WTC11 (cell line): ENCODE data around the gene DHX40. TPM values are rescaled to one million over a fixed set of nuclear protein-coding genes. Genes with fewer than 3 reads are reported as not detected.

Experiments used
- ATAC-seq: fragments of 200-7000 bp; cut with Tn5 transposase; 2 replicates; pipeline ENCODE4 v1.10.0; 2021; ENCODE audit warnings: mild to moderate bottlenecking, moderate library complexity
- CTCF ChIA-PET: fragments of 300-600 bp; sonication (Branson Sonifier 250); formaldehyde crosslinking; loops from one replicate; lab custom pipeline; 2021; ENCODE audit warnings: antibody characterized with exemption; lab: Charles Lee
- POLR2A ChIA-PET: fragments of 350-600 bp; sonication (Branson Sonifier 250); formaldehyde crosslinking; loops from one replicate; lab custom pipeline; 2021; ENCODE audit warnings: antibody characterized with exemption; lab: Charles Lee
- DNase-seq: peaks from one replicate; pipeline ENCODE4 v3.0.0; 2021; ENCODE audit warnings: low spot score
- H3K27ac Mint-ChIP-seq: 2 replicates; pipeline ENCODE4 v1.8.0; 2021; ENCODE audit warnings: mixed read lengths
- H3K27me3 Mint-ChIP-seq: 2 replicates; pipeline ENCODE4 v1.8.0; 2021; ENCODE audit warnings: low read depth, mild to moderate bottlenecking, moderate library complexity, mixed read lengths
- H3K36me3 Mint-ChIP-seq: 2 replicates; pipeline ENCODE4 v1.8.0; 2021; ENCODE audit warnings: mixed read lengths
- H3K4me1 Mint-ChIP-seq: 2 replicates; pipeline ENCODE4 v1.8.0; 2022; ENCODE audit warnings: mixed read lengths
- H3K4me3 Mint-ChIP-seq: 2 replicates; pipeline ENCODE4 v1.8.0; 2021; ENCODE audit warnings: mild to moderate bottlenecking, moderate library complexity, mixed read lengths
- H3K9me3 Mint-ChIP-seq: 2 replicates; pipeline ENCODE4 v1.8.0; 2021; ENCODE audit warnings: mixed read lengths
- ERG ChIP-seq: fragments of 250-450 bp; sonication (Bioruptor Pico); IDR thresholded peaks from 2 replicates; pipeline ENCODE4 v1.8.0; 2021; ENCODE audit warnings: mild to moderate bottlenecking
- ESRRA ChIP-seq: sonication (generic); formaldehyde crosslinking; IDR thresholded peaks from 2 replicates; pipeline ENCODE4 v1.8.1; 2022; ENCODE audit warnings: mild to moderate bottlenecking, missing genetic modification reagents, borderline replicate concordance
- GRHL2 ChIP-seq: fragments of 250-450 bp; sonication (Bioruptor Pico); IDR thresholded peaks from 2 replicates; pipeline ENCODE4 v1.8.0; 2022; ENCODE audit warnings: mild to moderate bottlenecking, moderate library complexity; ENCODE audit not compliant: insufficient replicate concordance, severe bottlenecking
- JUN ChIP-seq: sonication (generic); formaldehyde crosslinking; IDR thresholded peaks from 2 replicates; pipeline ENCODE4 v1.8.0; 2023; ENCODE audit warnings: mild to moderate bottlenecking, missing genetic modification reagents
- MXD4 ChIP-seq: fragments of 250-450 bp; sonication (Bioruptor Pico); IDR thresholded peaks from 2 replicates; pipeline ENCODE4 v1.8.0; 2021; ENCODE audit warnings: mild to moderate bottlenecking, moderate library complexity, borderline replicate concordance
- MYBL2 ChIP-seq: sonication (generic); formaldehyde crosslinking; IDR thresholded peaks from 2 replicates; pipeline ENCODE4 v1.8.1; 2023; ENCODE audit warnings: mild to moderate bottlenecking, moderate library complexity, missing genetic modification reagents
- OVOL2 ChIP-seq: fragments of 250-450 bp; sonication (Bioruptor Pico); IDR thresholded peaks from 2 replicates; pipeline ENCODE4 v1.9.0; 2021; ENCODE audit warnings: mild to moderate bottlenecking, borderline replicate concordance
- TEAD1 ChIP-seq: sonication (generic); formaldehyde crosslinking; IDR thresholded peaks from 2 replicates; pipeline ENCODE4 v1.8.0; 2022; ENCODE audit warnings: mild to moderate bottlenecking, missing genetic modification reagents
- ZNF121 ChIP-seq: sonication (generic); formaldehyde crosslinking; IDR thresholded peaks from 2 replicates; pipeline ENCODE4 v1.8.0; 2023; ENCODE audit warnings: missing genetic modification reagents
- ZNF263 ChIP-seq: sonication (generic); formaldehyde crosslinking; IDR thresholded peaks from 2 replicates; pipeline ENCODE4 v1.8.1; 2022; ENCODE audit warnings: low read depth, mild to moderate bottlenecking, moderate library complexity, missing genetic modification reagents
- ZNF532 ChIP-seq: fragments of 250-450 bp; sonication (Bioruptor Pico); IDR thresholded peaks from 2 replicates; pipeline ENCODE4 v1.9.0; 2021; ENCODE audit warnings: mild to moderate bottlenecking, borderline replicate concordance
- ZNF671 ChIP-seq: fragments of 250-450 bp; sonication (Bioruptor Pico); IDR thresholded peaks from 2 replicates; pipeline ENCODE4 v1.8.0; 2021; ENCODE audit warnings: mild to moderate bottlenecking
- total RNA-seq: library from RNA; stranded (reverse); gene quantifications from 3 replicates; pipeline ENCODE4 v1.2.3, GENCODE V29; 2021
- TF ChIP-seq, protein P1 (sequence below): sonication (generic); formaldehyde crosslinking; conservative IDR thresholded peaks from 2 replicates; pipeline ENCODE4 v1.8.1; 2023; ENCODE audit warnings: mild to moderate bottlenecking, low read depth, missing genetic modification reagents, moderate library complexity
- TF ChIP-seq, protein P2 (sequence below): sonication (generic); formaldehyde crosslinking; IDR thresholded peaks from 2 replicates; pipeline ENCODE4 v1.8.0; 2023; ENCODE audit warnings: missing genetic modification reagents, mild to moderate bottlenecking, borderline replicate concordance
- TF ChIP-seq, protein P3 (sequence below): sonication (generic); formaldehyde crosslinking; IDR thresholded peaks from 2 replicates; pipeline ENCODE4 v1.8.1; 2022; ENCODE audit warnings: mild to moderate bottlenecking, missing genetic modification reagents, moderate library complexity, borderline replicate concordance

The DHX40 gene
- total RNA-seq, 1 experiment from 2014 or later: 26.9 TPM

GRCh38 chr17:59527931-59528330 is 37.5 kb upstream of the DHX40 start (continued):
- TF ChIP-seq GRHL2 (CRISPR knock-in tag): no peak
- TF ChIP-seq ERG: no peak
- TF ChIP-seq ZNF121 (CRISPR knock-in tag): no peak

- ChIA-PET CTCF (no interaction called here), POLR2A (interaction anchor here (0.6 kb wide), 1 partner anchor 256 kb away, joined by 3 read pairs; no protein-coding TSS in a partner anchor)
- Mint-ChIP-seq H3K9me3 (no peaks in the 10 kb centered on the region), H3K27ac (no peak overlapping the region), H3K4me1 (no peaks in the 10 kb centered on the region), H3K36me3 (no peaks in the 10 kb centered on the region), H3K27me3 (peaks cover 6% of the 10 kb centered on the region), H3K4me3 (no peak overlapping the region)
- no peak for DNase-seq
- TF ChIP-seq, protein P1, sequence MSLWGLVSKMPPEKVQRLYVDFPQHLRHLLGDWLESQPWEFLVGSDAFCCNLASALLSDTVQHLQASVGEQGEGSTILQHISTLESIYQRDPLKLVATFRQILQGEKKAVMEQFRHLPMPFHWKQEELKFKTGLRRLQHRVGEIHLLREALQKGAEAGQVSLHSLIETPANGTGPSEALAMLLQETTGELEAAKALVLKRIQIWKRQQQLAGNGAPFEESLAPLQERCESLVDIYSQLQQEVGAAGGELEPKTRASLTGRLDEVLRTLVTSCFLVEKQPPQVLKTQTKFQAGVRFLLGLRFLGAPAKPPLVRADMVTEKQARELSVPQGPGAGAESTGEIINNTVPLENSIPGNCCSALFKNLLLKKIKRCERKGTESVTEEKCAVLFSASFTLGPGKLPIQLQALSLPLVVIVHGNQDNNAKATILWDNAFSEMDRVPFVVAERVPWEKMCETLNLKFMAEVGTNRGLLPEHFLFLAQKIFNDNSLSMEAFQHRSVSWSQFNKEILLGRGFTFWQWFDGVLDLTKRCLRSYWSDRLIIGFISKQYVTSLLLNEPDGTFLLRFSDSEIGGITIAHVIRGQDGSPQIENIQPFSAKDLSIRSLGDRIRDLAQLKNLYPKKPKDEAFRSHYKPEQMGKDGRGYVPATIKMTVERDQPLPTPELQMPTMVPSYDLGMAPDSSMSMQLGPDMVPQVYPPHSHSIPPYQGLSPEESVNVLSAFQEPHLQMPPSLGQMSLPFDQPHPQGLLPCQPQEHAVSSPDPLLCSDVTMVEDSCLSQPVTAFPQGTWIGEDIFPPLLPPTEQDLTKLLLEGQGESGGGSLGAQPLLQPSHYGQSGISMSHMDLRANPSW: no peak
- TF ChIP-seq ZNF671 (CRISPR knock-in tag): no peak
- no peak for TF ChIP-seq ESRRA
- ATAC-seq: no peak
Observed at GRCh38 chr17:59530531-59530930, 34.9 kb upstream of the DHX40 start.

- ATAC-seq: no peak
- Mint-ChIP-seq H3K36me3 (no peaks in the 10 kb centered on the region), H3K4me3 (no peak overlapping the region), H3K27ac (no peak overlapping the region), H3K9me3 (no peaks in the 10 kb centered on the region), H3K4me1 (no peaks in the 10 kb centered on the region), H3K27me3 (peaks cover 6% of the 10 kb centered on the region)
- no peak for DNase-seq
- TF ChIP-seq OVOL2 (CRISPR knock-in tag) (no peak), ERG (no peak), MYBL2 (CRISPR knock-in tag) (no peak), ZNF532 (CRISPR knock-in tag) (no peak), ZNF121 (CRISPR knock-in tag) (no peak), TEAD1 (no peak)
- ChIA-PET POLR2A (no interaction called here), CTCF (interaction anchor here (0.6 kb wide), 1 partner anchor 30 kb away, joined by 3 read pairs; no protein-coding TSS in a partner anchor)
Observed at GRCh38 chr17:59533694-59534093, 31.7 kb upstream of the DHX40 start.

DNA sequence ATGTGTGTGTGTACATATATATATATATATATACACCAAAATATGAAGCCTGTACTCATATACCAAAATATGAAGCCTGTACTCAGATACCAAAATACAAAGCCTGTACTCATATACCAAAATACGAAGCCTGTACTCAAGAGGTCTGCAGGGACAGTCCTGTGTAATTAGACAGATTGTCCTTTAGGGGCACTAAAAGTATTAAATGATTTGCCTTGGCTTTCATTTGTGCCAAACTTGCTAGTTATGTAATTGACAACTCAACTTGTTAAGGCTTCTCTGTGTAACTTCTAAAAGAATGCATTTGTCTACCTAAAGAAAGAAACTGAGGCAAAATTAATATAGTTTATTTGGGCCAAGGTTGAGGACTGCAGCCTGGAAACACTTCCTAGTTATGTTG is 30.8 kb upstream of the DHX40 start:
- Mint-ChIP-seq H3K36me3 (no peaks in the 10 kb centered on the region), H3K4me3 (no peak overlapping the region), H3K27me3 (peaks cover 8% of the 10 kb centered on the region), H3K9me3 (no peaks in the 10 kb centered on the region), H3K4me1 (no peaks in the 10 kb centered on the region), H3K27ac (no peak overlapping the region)
- ChIA-PET CTCF (no interaction called here), POLR2A (no interaction called here)
- ATAC-seq (no peak), DNase-seq (no peak)
- TF ChIP-seq, protein P2, sequence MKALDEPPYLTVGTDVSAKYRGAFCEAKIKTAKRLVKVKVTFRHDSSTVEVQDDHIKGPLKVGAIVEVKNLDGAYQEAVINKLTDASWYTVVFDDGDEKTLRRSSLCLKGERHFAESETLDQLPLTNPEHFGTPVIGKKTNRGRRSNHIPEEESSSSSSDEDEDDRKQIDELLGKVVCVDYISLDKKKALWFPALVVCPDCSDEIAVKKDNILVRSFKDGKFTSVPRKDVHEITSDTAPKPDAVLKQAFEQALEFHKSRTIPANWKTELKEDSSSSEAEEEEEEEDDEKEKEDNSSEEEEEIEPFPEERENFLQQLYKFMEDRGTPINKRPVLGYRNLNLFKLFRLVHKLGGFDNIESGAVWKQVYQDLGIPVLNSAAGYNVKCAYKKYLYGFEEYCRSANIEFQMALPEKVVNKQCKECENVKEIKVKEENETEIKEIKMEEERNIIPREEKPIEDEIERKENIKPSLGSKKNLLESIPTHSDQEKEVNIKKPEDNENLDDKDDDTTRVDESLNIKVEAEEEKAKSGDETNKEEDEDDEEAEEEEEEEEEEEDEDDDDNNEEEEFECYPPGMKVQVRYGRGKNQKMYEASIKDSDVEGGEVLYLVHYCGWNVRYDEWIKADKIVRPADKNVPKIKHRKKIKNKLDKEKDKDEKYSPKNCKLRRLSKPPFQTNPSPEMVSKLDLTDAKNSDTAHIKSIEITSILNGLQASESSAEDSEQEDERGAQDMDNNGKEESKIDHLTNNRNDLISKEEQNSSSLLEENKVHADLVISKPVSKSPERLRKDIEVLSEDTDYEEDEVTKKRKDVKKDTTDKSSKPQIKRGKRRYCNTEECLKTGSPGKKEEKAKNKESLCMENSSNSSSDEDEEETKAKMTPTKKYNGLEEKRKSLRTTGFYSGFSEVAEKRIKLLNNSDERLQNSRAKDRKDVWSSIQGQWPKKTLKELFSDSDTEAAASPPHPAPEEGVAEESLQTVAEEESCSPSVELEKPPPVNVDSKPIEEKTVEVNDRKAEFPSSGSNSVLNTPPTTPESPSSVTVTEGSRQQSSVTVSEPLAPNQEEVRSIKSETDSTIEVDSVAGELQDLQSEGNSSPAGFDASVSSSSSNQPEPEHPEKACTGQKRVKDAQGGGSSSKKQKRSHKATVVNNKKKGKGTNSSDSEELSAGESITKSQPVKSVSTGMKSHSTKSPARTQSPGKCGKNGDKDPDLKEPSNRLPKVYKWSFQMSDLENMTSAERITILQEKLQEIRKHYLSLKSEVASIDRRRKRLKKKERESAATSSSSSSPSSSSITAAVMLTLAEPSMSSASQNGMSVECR (CRISPR knock-in tag): no peak
- no peak for TF ChIP-seq MXD4
- TF ChIP-seq ESRRA: no peak
- TF ChIP-seq JUN (CRISPR knock-in tag): no peak
- TF ChIP-seq, protein P3, sequence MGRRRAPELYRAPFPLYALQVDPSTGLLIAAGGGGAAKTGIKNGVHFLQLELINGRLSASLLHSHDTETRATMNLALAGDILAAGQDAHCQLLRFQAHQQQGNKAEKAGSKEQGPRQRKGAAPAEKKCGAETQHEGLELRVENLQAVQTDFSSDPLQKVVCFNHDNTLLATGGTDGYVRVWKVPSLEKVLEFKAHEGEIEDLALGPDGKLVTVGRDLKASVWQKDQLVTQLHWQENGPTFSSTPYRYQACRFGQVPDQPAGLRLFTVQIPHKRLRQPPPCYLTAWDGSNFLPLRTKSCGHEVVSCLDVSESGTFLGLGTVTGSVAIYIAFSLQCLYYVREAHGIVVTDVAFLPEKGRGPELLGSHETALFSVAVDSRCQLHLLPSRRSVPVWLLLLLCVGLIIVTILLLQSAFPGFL: no peak
- no peak for TF ChIP-seq ZNF263 (CRISPR knock-in tag)
